Heart left ventricle (tissue), 13 donors: ENCODE measurements around the gene PRPF39.

ENCODE experiments used
- CTCF ChIP-seq, 12 donors: fragments of 200-600 bp; sonication (generic) in 4 of 12; IDR thresholded peaks; one replicate each; pipeline versions ENCODE4 v1.5.0 to v1.8.0; 2018 to 2022; ENCODE audit warnings: antibody characterized with exemption in 12 of 12, mild to moderate bottlenecking in 5 of 12
- POLR2A ChIP-seq, 2 donors: fragments of 450-650 bp; IDR thresholded peaks; one replicate each; pipeline ENCODE4 v1.6.1; 2017; ENCODE audit warnings: antibody characterized with exemption in 2 of 2, mild to moderate bottlenecking in 2 of 2, moderate library complexity in 2 of 2
- donor health status: ischemic (EF 13 %, LVEDD 7.1; RV severe dilation, severe dysfunction).
- donor health status: DM: no; HTN: yes; CAD: no.
- donor health status: DM: no; HTN: no; CAD: no.
- donor health status: ischemic (EF 25% LVEDD 6.9; RV normal size, moderate dysfunction).
- donor health status: ischemic (EF 25% LVEDD 5.7; RV mildly dilated, moderate dysfunction).
- donor health status: ischemic (EF 35%, LVEDD 5.7; RV mildly dilated, moderate dysfunction).
- donor health status: nonischemic (EF 11% LVEDD 7.7; RV severe dilation, severe dysfunction).
- donor health status: DM: yes; HTN: yes; CAD: no.
- donor health status: PGD.
- donor health status: ischemic (EF 29% LVEDD 5.4; RV normal size, mild dysfunction).
- donor health status: nonischemic (EF 23%, LVEDD 6.1; RV moderate dilation, normal function).

- no peak for TF ChIP-seq CTCF (IDR thresholded peaks at IDR 0.05)
- TF ChIP-seq POLR2A (IDR thresholded peaks at IDR 0.05): no peak
Observed at GRCh38 chr14:45060551-45060950, 23.4 kb upstream of the PRPF39 start.
